HL-60 (cell line): ENCODE measurements around the gene LIPN.

Experiments
- DNase-seq, 2 experiments: peaks; one replicate each; pipeline ENCODE4 v3.0.0-alpha.2; 2010 to 2020; ENCODE audit warnings: low read depth in 1 of 2, low spot score in 1 of 2
- H3K27ac ChIP-seq: fragments of 250-450 bp; sonication (Bioruptor Pico); replicated peaks from 2 replicates; pipeline ENCODE4 v1.5.1; 2020; ENCODE audit warnings: mild to moderate bottlenecking, moderate library complexity
- H3K27me3 ChIP-seq: fragments of 250-450 bp; sonication (Bioruptor Pico); 2 replicates; pipeline ENCODE4 v1.5.1; 2021; ENCODE audit warnings: mild to moderate bottlenecking, moderate library complexity; ENCODE audit not compliant: insufficient read depth, poor library complexity, severe bottlenecking
- H3K4me3 ChIP-seq: replicated peaks from 2 replicates; pipeline ENCODE4 v1.5.1; 2011; ENCODE audit warnings: mild to moderate bottlenecking, control low read depth, low read length; ENCODE audit not compliant: insufficient read depth
- CTCF ChIP-seq: IDR thresholded peaks from one replicate; pipeline ENCODE4 v1.5.1; 2011; ENCODE audit warnings: low read length, control low read depth, inconsistent platforms; ENCODE audit not compliant: insufficient read depth
- GABPA ChIP-seq: IDR thresholded peaks from 2 replicates; pipeline ENCODE4 v1.6.1; 2012; ENCODE audit warnings: low read depth
- POLR2AphosphoS5 ChIP-seq: IDR thresholded peaks from 2 replicates; pipeline ENCODE4 v1.6.1; 2012; ENCODE audit warnings: low read depth
- REST ChIP-seq: IDR thresholded peaks from 2 replicates; pipeline ENCODE4 v1.6.1; 2012; ENCODE audit warnings: low read depth; ENCODE audit not compliant: insufficient replicate concordance
- SPI1 ChIP-seq: IDR thresholded peaks from 2 replicates; pipeline ENCODE4 v1.6.1; 2012; ENCODE audit warnings: low read depth, mild to moderate bottlenecking, borderline replicate concordance

Gene LIPN

GRCh38 chr10:88788924-88789323 lies 29.1 kb downstream of the LIPN start:
- Histone ChIP-seq H3K4me3 (no peak overlapping the region), H3K27ac (no peak overlapping the region), H3K27me3 (peaks cover 3% of the 10 kb centered on the region)
- TF ChIP-seq CTCF (no peak), POLR2AphosphoS5 (no peak), REST (no peak), GABPA (no peak), SPI1 (no peak)
- DNase-seq, result no peak

GRCh38 chr10:88791924-88792323 lies 32.1 kb downstream of the LIPN start:
- DNase-seq, result peak in 1 of 2 experiments; percentile 12
- Histone ChIP-seq H3K27me3 (peaks cover 11% of the 10 kb centered on the region), H3K27ac (no peak overlapping the region), H3K4me3 (no peak overlapping the region)
- TF ChIP-seq REST (no peak), SPI1 (no peak), GABPA (no peak), CTCF (no peak), POLR2AphosphoS5 (no peak)

GRCh38 chr10:88792661-88793060 lies 32.8 kb downstream of the LIPN start:
- peaks cover 11% of the 10 kb centered on the region for H3K27me3 ChIP-seq
- peak; percentile 40 to 90 for DNase-seq
- TF ChIP-seq SPI1, result peak; percentile 20; the same call in 1 of the 2 replicates
- no peak for TF ChIP-seq REST
- peak; percentile 93 for TF ChIP-seq POLR2AphosphoS5
- H3K27ac ChIP-seq, result no peak overlapping the region
- H3K4me3 ChIP-seq, result no peak overlapping the region
